Measurements from ENCODE around the gene TCL1B.
"Not testable (repeated sequence)": the region's sequence is repeated elsewhere in the genome, so short reads cannot be mapped to it uniquely, and the experiment has no call there.

The TCL1B gene

DNA sequence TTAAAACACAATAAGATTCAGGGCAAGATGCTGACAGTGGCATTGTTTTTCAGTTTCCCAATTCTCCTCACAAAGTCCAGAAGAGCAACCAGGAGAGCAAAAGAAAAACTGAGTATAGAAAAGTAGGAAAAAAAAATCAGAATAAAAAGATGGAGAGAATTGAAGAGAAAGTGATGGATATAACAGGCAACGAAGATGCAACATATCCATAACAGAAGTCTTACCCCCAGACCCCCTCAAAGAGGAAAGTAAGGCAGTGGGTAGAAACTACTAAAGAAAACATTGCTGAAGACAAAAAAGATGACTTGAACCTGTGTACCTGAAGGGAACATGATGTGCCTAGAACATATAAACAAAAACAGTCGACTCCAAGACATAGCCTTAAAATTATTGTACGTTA lies 17.1 kb downstream of the TCL1B start:
- no peak for DNase-seq (ENCODE audit: low spot score)

DNA sequence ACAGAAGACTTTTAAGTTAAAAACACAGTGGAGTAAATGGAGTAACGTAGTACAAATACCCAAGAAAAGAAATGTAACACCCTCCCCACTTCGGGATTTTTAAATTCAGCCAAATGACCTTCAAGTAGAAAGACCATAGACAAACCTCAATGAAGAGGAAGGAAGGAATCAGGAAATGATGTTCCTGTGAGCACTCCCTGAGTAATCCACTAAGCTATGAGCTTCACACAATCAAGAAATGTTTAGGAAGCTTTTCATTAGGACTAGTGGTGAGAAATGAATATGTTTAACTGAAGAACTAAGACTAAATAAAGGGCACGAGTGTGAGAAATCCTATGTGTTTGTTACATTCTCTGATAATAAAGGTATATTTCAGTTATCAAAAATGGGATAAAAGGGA lies 17.6 kb downstream of the TCL1B start:
- DNase-seq (ENCODE audit: low spot score): no peak

DNA sequence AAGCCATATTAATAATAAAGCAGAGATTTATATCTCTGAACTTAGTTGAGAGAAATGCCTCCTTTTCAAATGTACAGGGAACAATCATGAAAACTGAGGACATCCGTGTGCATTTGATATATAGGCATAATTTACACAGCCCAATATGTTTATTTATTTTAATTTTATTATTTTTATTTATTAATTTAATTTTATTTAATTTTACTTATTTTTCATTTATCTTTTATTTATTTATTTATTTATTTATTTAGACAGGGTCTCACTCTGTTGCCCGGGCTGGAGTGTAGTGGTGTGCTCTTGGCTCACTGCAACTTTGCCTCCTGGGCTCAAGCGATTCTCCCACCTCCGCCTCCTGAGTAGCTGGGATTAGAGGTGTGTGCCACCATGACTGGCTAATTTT lies 19.3 kb downstream of the TCL1B start:
- no peak for DNase-seq (ENCODE audit: low spot score)

- DNase-seq (ENCODE audit: low spot score): no peak
Observed at GRCh38 chr14:95707327-95707726, 21.1 kb downstream of the TCL1B start.

DNA sequence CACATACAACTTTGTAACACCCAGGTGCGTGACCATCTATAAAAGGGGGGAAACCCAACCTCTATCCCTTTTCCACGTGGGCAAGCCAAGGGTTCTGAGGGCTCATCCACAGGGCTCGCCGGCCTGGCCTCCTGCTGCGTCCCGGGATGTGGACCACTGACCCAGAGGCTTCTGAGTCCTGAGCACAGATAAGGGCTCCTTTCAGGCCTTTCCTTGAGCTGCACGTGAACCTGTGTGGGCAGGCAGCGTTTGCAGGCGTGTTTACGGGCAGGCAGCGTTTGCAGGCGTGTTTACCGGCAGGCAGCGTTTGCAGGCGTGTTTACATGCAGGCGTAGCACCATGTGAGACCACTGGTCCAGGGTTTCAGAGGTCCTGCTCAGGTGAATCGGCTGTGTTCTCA lies 23.9 kb downstream of the TCL1B start:
- no peak for DNase-seq (ENCODE audit: low spot score)

- DNase-seq (ENCODE audit: low spot score): no peak
Observed at GRCh38 chr14:95711476-95712176, 25.4 kb downstream of the TCL1B start.

DNA sequence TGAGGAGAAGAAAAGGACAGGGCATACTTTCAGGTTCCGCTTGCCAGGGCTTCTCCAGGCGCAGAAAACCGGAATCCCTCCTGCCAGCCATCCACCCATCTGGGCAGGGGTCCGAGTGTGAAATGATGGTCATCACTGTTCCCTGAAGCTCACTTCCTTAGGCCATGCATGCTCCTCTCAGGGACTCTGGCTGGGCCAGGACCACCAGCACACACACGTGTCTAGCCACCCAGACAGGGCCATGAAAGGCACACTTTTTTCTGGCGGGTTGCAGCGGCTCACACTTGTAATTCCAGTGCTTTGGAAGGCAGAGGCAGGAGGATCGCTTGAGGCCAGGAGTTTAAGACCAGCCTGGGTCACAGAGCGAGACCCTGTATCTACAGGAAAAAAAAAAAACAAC lies 26.2 kb downstream of the TCL1B start:
- DNase-seq (ENCODE audit: low spot score): no peak

GRCh38 chr14:95713596-95714371 lies 27.6 kb downstream of the TCL1B start, which contains the start of gene TCL1A:
TCL1A (minus strand) TSS chr14:95714125; CDS start chr14:95714066, 59 bp downstream.
- no peak for DNase-seq (ENCODE audit: low spot score)

- DNase-seq (ENCODE audit: low spot score): no peak
Observed at GRCh38 chr14:95722525-95723190, 36.4 kb downstream of the TCL1B start.

GRCh38 chr14:95725685-95726336 lies 39.6 kb downstream of the TCL1B start:
- no peak for DNase-seq (ENCODE audit: low spot score)

- DNase-seq (ENCODE audit: low spot score): no peak
Observed at GRCh38 chr14:95727056-95727700, 41.0 kb downstream of the TCL1B start.

GRCh38 chr14:95729402-95730028 lies 43.3 kb downstream of the TCL1B start:
- DNase-seq (ENCODE audit: low spot score): not testable (repeated sequence)

DNA sequence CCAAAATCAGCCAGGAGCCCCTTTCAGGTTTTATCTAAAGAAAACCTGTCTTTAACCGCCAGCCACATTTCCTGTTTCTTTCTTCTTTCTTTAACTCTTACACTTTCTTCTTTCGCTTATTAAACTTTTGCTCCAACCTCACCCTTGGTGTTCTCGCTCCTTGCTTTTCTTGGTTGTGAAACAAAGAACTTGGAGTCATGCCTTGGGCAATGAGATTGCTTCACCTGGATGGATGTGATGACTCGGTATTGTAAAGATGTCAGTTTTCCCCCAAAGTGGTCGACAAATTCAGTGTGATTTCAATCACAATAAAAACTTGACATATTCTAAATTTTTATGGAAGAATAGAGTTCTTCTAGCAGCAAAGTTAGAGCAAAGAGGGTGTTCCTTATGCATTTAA lies 43.9 kb downstream of the TCL1B start:
- no peak for DNase-seq (ENCODE audit: low spot score)

DNA sequence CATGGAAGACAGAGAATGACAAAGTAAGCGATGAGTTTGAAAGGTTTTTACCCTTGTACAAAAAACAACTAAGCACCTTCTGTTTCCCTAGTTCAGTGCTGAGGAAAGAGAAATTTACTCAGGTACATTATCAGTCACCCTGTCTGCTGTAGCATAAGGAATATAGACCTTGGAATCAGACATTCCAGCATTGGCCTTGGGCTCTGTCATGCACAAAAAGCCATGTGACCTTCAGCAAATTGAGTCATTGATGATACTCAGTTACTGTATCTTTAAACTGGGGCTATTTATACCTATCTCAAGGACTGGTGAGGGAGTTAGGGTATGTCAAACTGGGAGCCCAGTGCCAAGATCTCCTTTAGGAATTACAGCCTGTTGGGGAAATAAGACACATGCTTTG lies 47.0 kb downstream of the TCL1B start:
- no peak for DNase-seq (ENCODE audit: low spot score)

DNA sequence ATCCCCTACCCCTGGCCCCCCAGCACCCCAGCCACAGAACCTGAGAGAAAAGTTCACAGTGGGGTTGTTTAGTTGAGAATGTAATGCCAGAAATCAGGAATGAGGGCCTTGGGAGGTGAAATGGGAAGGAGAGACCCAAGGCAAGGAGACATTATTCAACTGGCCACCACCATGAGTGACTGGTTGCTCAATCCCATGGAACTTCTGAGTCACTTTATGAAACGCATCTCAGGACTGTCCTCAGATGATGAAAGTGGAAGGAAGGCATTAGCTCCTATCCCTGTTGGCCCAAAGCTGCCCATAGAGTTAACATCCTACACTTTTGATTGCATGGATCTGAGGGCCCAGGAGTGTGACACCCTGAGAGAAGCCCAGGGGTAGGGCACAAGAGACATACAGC lies 53.1 kb downstream of the TCL1B start:
- no peak for DNase-seq (ENCODE audit: low spot score)

DNA sequence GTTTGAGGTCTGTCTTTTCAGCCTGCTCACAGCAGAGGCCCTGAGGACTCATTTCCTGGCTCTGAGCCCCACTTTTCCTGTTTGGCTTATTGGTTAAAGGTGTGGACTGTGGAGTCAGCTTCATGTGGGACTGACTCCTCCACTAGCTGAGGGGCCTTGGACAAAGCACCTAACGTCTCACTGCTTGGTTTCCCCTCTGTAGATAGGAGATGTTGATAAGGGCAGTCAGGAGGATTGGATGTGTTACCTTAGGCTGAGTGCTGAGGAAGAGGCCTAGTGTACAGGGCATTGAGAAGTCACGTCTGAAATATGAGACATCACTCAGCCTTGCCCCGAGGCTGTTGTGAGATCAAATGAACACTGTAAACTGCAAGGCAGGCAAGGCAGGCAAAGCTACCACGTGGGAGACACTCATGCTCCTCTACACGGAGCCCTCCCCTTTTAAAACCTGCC lies 54.8 kb downstream of the TCL1B start:
- DNase-seq (ENCODE audit: low spot score): no peak

DNA sequence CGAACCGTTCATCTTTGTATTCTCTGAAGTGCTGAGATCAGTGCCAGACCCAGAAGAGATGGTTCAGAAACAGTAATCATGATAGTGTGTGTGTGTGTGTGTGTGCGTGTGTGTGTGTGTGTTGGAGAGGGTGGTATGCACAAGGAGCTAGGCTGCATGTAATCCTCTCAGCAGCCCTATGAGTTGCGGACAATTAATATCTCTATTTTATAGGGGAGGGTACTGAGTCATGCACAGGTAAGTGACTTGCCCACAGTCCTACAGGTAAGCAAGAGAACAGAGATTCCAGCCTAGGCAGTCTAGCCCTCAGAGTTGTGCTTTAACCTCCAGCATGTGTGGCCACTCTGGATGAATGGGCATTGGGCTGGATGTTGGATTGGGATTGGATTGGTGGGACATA lies 55.6 kb downstream of the TCL1B start:
- DNase-seq (ENCODE audit: low spot score): no peak
